ENCODE measurements around the gene VSIG1. TPM values are rescaled to one million over a fixed set of nuclear protein-coding genes. Genes with fewer than 3 reads are reported as not detected.

Gene VSIG1
- total RNA-seq, 1 experiment from 2014 or later = 0.07 TPM

- RAD21 ChIA-PET (ENCODE audit: low non-redundant PET in 1 of 2, low total read pairs in 2 of 2, uncharacterized antibody in 2 of 2, unreplicated experiment in 2 of 2) = no interaction called here
- no peaks in the 10 kb centered on the region for H3K9me3 ChIP-seq (ENCODE audit: control insufficient read depth in 1 of 2, insufficient read depth in 1 of 2, low read depth in 1 of 2, low read length in 2 of 2)
- H2AFZ ChIP-seq (ENCODE audit: low read depth, low read length, poor library complexity, severe bottlenecking) = no peak overlapping the region
- peaks cover 0 to 8% of the 10 kb centered on the region in 2 experiments; a peak in 2 of 4 replicates for H3K36me3 ChIP-seq (ENCODE audit: control insufficient read depth in 1 of 2, insufficient read depth in 2 of 2, low read length in 2 of 2)
- H3K27ac ChIP-seq (ENCODE audit: low read depth, low read length) = no peak overlapping the region
- CTCF ChIA-PET = no interaction called here
- no peaks in the 10 kb centered on the region for H4K20me1 ChIP-seq (ENCODE audit: insufficient read depth)
- intact Hi-C loops (cut with micrococcal nuclease) = no loop called here
- no peak overlapping the region for H3K4me3 ChIP-seq (replicated peaks in 1 of 2; ENCODE audit: low read depth in 1 of 2, low read length in 2 of 2)
- H3K79me2 ChIP-seq (ENCODE audit: insufficient read depth, low read length) = peaks cover 24% of the 10 kb centered on the region
- H3K9ac ChIP-seq (ENCODE audit: low read length) = no peak overlapping the region
- TF ChIP-seq REST (IDR thresholded peaks at IDR 0.05; ENCODE audit: low read depth) = no peak
- TF ChIP-seq POLR2AphosphoS5 (IDR thresholded peaks at IDR 0.05; ENCODE audit: low read depth, low read length) = no peak
- TF ChIP-seq ZNF274 (IDR thresholded peaks at IDR 0.05; ENCODE audit: low read depth, low read length) = no peak
- no TSS peak for BruUV-seq (replicated peaks)
- no peaks in the 10 kb centered on the region for H3K27me3 ChIP-seq (ENCODE audit: insufficient read depth, low read length)
- no peak for ATAC-seq
- H3K9me2 ChIP-seq (ENCODE audit: insufficient read depth) = no peaks in the 10 kb centered on the region
- DNase-seq (ENCODE audit: low read depth, low spot score) = no peak
- H3K4me2 ChIP-seq (ENCODE audit: low read length) = no peak overlapping the region
- H3K4me1 ChIP-seq (ENCODE audit: control insufficient read depth in 1 of 2, insufficient read depth in 2 of 2, low read length in 2 of 2) = peaks cover 0 to 2% of the 10 kb centered on the region in 2 experiments; a peak in 2 of 4 replicates
- POLR2A ChIA-PET = no interaction called here
These were observed 42.9 kb downstream of the VSIG1 start for GRCh38 chrX:108087792-108088191.

GRCh38 chrX:108088511-108088910, 43.6 kb downstream of the VSIG1 start:
- Histone ChIP-seq H2AFZ (ENCODE audit: low read depth, low read length, poor library complexity, severe bottlenecking) (no peak overlapping the region), H3K27me3 (ENCODE audit: insufficient read depth, low read length) (no peaks in the 10 kb centered on the region), H3K36me3 (ENCODE audit: control insufficient read depth in 1 of 2, insufficient read depth in 2 of 2, low read length in 2 of 2) (peaks cover 0 to 8% of the 10 kb centered on the region in 2 experiments; a peak in 2 of 4 replicates), H3K4me2 (ENCODE audit: low read length) (no peak overlapping the region), H3K79me2 (ENCODE audit: insufficient read depth, low read length) (peaks cover 24% of the 10 kb centered on the region), H3K4me1 (ENCODE audit: control insufficient read depth in 1 of 2, insufficient read depth in 2 of 2, low read length in 2 of 2) (peaks cover 0 to 2% of the 10 kb centered on the region in 2 experiments; a peak in 2 of 4 replicates), H3K9me2 (ENCODE audit: insufficient read depth) (no peaks in the 10 kb centered on the region), H3K27ac (ENCODE audit: low read depth, low read length) (no peak overlapping the region), H3K4me3 (replicated peaks in 1 of 2; ENCODE audit: low read depth in 1 of 2, low read length in 2 of 2) (no peak overlapping the region), H3K9me3 (ENCODE audit: control insufficient read depth in 1 of 2, insufficient read depth in 1 of 2, low read depth in 1 of 2, low read length in 2 of 2) (no peaks in the 10 kb centered on the region), H4K20me1 (ENCODE audit: insufficient read depth) (no peaks in the 10 kb centered on the region), H3K9ac (ENCODE audit: low read length) (no peak overlapping the region)
- no TSS peak for BruUV-seq (replicated peaks)
- DNase-seq (ENCODE audit: low read depth, low spot score) (no peak), ATAC-seq (no peak)
- ChIA-PET POLR2A (no interaction called here), CTCF (no interaction called here), RAD21 (ENCODE audit: low non-redundant PET in 1 of 2, low total read pairs in 2 of 2, uncharacterized antibody in 2 of 2, unreplicated experiment in 2 of 2) (no interaction called here)
- intact Hi-C loops (cut with micrococcal nuclease) = no loop called here
- TF ChIP-seq ATF3 (IDR thresholded peaks at IDR 0.05) = no peak
- TF ChIP-seq EGR1 (IDR thresholded peaks at IDR 0.05; ENCODE audit: low read depth) = no peak
- no peak for TF ChIP-seq JUND (IDR thresholded peaks at IDR 0.05)
- no peak for TF ChIP-seq RAD21 (IDR thresholded peaks at IDR 0.05; ENCODE audit: low read depth)
- TF ChIP-seq EZH2 (IDR thresholded peaks at IDR 0.05) = no peak
- no peak for TF ChIP-seq TCF7L2 (IDR thresholded peaks at IDR 0.05; ENCODE audit: borderline replicate concordance, extremely low read depth, insufficient read depth, insufficient read length)
- no peak for TF ChIP-seq ZFX (IDR thresholded peaks at IDR 0.05)
- no peak for TF ChIP-seq REST (IDR thresholded peaks at IDR 0.05; ENCODE audit: low read depth)
- TF ChIP-seq ELF1 (IDR thresholded peaks at IDR 0.05; ENCODE audit: borderline replicate concordance, low read depth) = no peak
- TF ChIP-seq POLR2AphosphoS5 (IDR thresholded peaks at IDR 0.05; ENCODE audit: low read depth, low read length) = no peak

Data from HCT116 (cell line).